Right kidney (tissue), 1 donor: Measurements from ENCODE around the gene UBR4.

Source experiments
- DNase-seq: peaks from one replicate; pipeline ENCODE4 v3.0.0-alpha.2; 2016

Gene UBR4

GRCh38 chr1:19138958-19139581 lies 71.0 kb downstream of the UBR4 start:
- DNase-seq, result no peak

GRCh38 chr1:19138331-19138730 lies 71.7 kb downstream of the UBR4 start:
- DNase-seq, result no peak

GRCh38 chr1:19137158-19137557 lies 72.9 kb downstream of the UBR4 start:
- DNase-seq, result no peak

- DNase-seq, result no peak
Observed at GRCh38 chr1:19133360-19133759, 76.7 kb downstream of the UBR4 start.

- no peak for DNase-seq
Observed at GRCh38 chr1:19130468-19130867, 79.6 kb downstream of the UBR4 start.

- no peak for DNase-seq
Observed at GRCh38 chr1:19128968-19129514, 81.0 kb downstream of the UBR4 start.

- DNase-seq, result no peak
Observed at GRCh38 chr1:19124273-19124672, 85.8 kb downstream of the UBR4 start.

- DNase-seq, result no peak
Observed at GRCh38 chr1:19123837-19124236, 86.2 kb downstream of the UBR4 start.

GRCh38 chr1:19122668-19123067 lies 87.4 kb downstream of the UBR4 start:
- DNase-seq, result no peak

- DNase-seq, result no peak
Observed at GRCh38 chr1:19121192-19121591, 88.9 kb downstream of the UBR4 start.

- no peak for DNase-seq
Observed at GRCh38 chr1:19120070-19120469, 90.0 kb downstream of the UBR4 start.

- no peak for DNase-seq
Observed at GRCh38 chr1:19115082-19115808, 94.8 kb downstream of the UBR4 start.

GRCh38 chr1:19113697-19114092 lies 96.4 kb downstream of the UBR4 start:
- DNase-seq, result peak; percentile 10

GRCh38 chr1:19112891-19113696 lies 97.0 kb downstream of the UBR4 start:
- DNase-seq, result no peak

GRCh38 chr1:19110257-19110927 lies 99.7 kb downstream of the UBR4 start:
- DNase-seq, result peak; percentile 7

- DNase-seq, result no peak
Observed at GRCh38 chr1:19109545-19109944, 100.5 kb downstream of the UBR4 start.

- DNase-seq, result no peak
Observed at GRCh38 chr1:19101244-19101643, 108.8 kb downstream of the UBR4 start.

GRCh38 chr1:19100028-19100427 lies 110.0 kb downstream of the UBR4 start:
- no peak for DNase-seq

GRCh38 chr1:19096990-19097389 lies 113.1 kb downstream of the UBR4 start:
- DNase-seq, result no peak

GRCh38 chr1:19096036-19096833 lies 113.8 kb downstream of the UBR4 start:
- DNase-seq, result peak; percentile 23

- no peak for DNase-seq
Observed at GRCh38 chr1:19091196-19091953, 118.7 kb downstream of the UBR4 start.
